HG03060 (cell line): Measurements from ENCODE around the gene SYK.
"Not testable (repeated sequence)": the region's sequence is repeated elsewhere in the genome, so short reads cannot be mapped to it uniquely, and the experiment has no call there.

ENCODE experiments used
- ATAC-seq: cut with Tn5 transposase; IDR thresholded peaks from one replicate; pipeline ENCODE4 v1.9.1; 2021; ENCODE audit warnings: low read depth, moderate number of reproducible peaks; ENCODE audit not compliant: unreplicated experiment

SYK gene

GRCh38 chr9:90871327-90871935 lies 69.8 kb downstream of the SYK start:
- ATAC-seq: no peak

- ATAC-seq: no peak
Observed at GRCh38 chr9:90872835-90873294, 71.2 kb downstream of the SYK start.

- ATAC-seq: no peak
Observed at GRCh38 chr9:90873422-90873821, 71.8 kb downstream of the SYK start.

- ATAC-seq: no peak
Observed at GRCh38 chr9:90874194-90874593, 72.6 kb downstream of the SYK start.

- ATAC-seq: no peak
Observed at GRCh38 chr9:90878562-90878961, 76.9 kb downstream of the SYK start.

- no peak for ATAC-seq
Observed at GRCh38 chr9:90880066-90880465, 78.4 kb downstream of the SYK start.

- ATAC-seq: no peak
Observed at GRCh38 chr9:90880669-90881068, 79.0 kb downstream of the SYK start.

- no peak for ATAC-seq
Observed at GRCh38 chr9:90881648-90882047, 80.0 kb downstream of the SYK start.

- no peak for ATAC-seq
Observed at GRCh38 chr9:90882991-90883600, 81.5 kb downstream of the SYK start.

GRCh38 chr9:90883661-90884060 lies 82.0 kb downstream of the SYK start:
- no peak for ATAC-seq

GRCh38 chr9:90884178-90884577 lies 82.6 kb downstream of the SYK start:
- no peak for ATAC-seq

GRCh38 chr9:90886868-90887267 lies 85.2 kb downstream of the SYK start:
- not testable (repeated sequence) for ATAC-seq

GRCh38 chr9:90888941-90889340 lies 87.3 kb downstream of the SYK start:
- no peak for ATAC-seq

- no peak for ATAC-seq
Observed at GRCh38 chr9:90890146-90890810, 88.7 kb downstream of the SYK start.

- ATAC-seq: no peak
Observed at GRCh38 chr9:90891308-90892040, 89.9 kb downstream of the SYK start.

- no peak for ATAC-seq
Observed at GRCh38 chr9:90892918-90893317, 91.3 kb downstream of the SYK start.

GRCh38 chr9:90893706-90894105 lies 92.1 kb downstream of the SYK start:
- ATAC-seq: no peak

- ATAC-seq: no peak
Observed at GRCh38 chr9:90894986-90895687, 93.5 kb downstream of the SYK start.

- ATAC-seq: no peak
Observed at GRCh38 chr9:90895786-90896185, 94.2 kb downstream of the SYK start.

GRCh38 chr9:90896231-90896630 lies 94.6 kb downstream of the SYK start:
- no peak for ATAC-seq

GRCh38 chr9:90898228-90898627 lies 96.6 kb downstream of the SYK start:
- no peak for ATAC-seq
